DOHH2 (cell line): ENCODE data around the gene CAMTA1.

Experiments used
- EZH2phosphoT487 ChIP-seq: fragments of 200-600 bp; sonication (generic); IDR thresholded peaks from 2 replicates; pipeline ENCODE4 v1.6.1; 2017; ENCODE audit warnings: borderline replicate concordance, mild to moderate bottlenecking, antibody characterized with exemption, low read length, moderate library complexity, mixed read lengths
- TF ChIP-seq, protein P1 (sequence below): fragments of 200-600 bp; sonication (generic); IDR thresholded peaks from one replicate; pipeline ENCODE4 v1.5.1; 2014; ENCODE audit warnings: antibody characterized with exemption, mild to moderate bottlenecking, low read depth, low read length; ENCODE audit not compliant: poor library complexity, severe bottlenecking

- TF ChIP-seq, protein P1, sequence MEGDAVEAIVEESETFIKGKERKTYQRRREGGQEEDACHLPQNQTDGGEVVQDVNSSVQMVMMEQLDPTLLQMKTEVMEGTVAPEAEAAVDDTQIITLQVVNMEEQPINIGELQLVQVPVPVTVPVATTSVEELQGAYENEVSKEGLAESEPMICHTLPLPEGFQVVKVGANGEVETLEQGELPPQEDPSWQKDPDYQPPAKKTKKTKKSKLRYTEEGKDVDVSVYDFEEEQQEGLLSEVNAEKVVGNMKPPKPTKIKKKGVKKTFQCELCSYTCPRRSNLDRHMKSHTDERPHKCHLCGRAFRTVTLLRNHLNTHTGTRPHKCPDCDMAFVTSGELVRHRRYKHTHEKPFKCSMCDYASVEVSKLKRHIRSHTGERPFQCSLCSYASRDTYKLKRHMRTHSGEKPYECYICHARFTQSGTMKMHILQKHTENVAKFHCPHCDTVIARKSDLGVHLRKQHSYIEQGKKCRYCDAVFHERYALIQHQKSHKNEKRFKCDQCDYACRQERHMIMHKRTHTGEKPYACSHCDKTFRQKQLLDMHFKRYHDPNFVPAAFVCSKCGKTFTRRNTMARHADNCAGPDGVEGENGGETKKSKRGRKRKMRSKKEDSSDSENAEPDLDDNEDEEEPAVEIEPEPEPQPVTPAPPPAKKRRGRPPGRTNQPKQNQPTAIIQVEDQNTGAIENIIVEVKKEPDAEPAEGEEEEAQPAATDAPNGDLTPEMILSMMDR = no peak
- no peak for TF ChIP-seq EZH2phosphoT487
Observed at GRCh38 chr1:6800745-6801144, 15.5 kb downstream of the CAMTA1 start.
